Measurements from ENCODE around the gene DEAF1.

DNA sequence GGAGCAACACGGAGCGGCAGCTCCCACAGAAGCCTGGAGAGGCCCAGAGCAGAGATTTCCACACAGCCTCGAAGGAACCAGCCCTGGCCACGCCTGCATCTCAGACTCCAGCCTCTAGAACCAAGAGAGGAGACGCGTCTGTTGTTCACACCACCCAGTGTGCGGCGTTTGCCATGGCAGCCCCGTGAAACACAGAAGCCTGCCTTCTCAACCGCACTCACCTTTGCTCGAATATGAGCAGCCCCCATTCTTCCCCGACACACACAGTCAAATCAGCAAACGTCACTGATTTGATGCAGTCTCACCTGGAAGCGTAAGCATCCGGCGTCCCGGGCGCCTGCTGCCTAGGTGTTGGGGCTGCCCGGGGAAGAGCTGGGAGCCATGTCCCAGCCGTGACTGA is 38.0 kb upstream of the DEAF1 start:
- TF ChIP-seq POLR2A (IDR thresholded peaks at IDR 0.05; ENCODE audit: low read depth, low read length): no peak
- TF ChIP-seq PAX5 (IDR thresholded peaks at IDR 0.05; ENCODE audit: insufficient read depth, low read length, severe bottlenecking): no peak
- TF ChIP-seq TAF1 (IDR thresholded peaks at IDR 0.05; ENCODE audit: low read depth, low read length): no peak
- TF ChIP-seq POLR2AphosphoS5 (IDR thresholded peaks at IDR 0.05; ENCODE audit: low read depth, low read length): no peak
